G401 (cell line): ENCODE data around the gene TCERG1L. TPM values are rescaled to one million over a fixed set of nuclear protein-coding genes. Genes with fewer than 3 reads are reported as not detected.

Experiments used
- DNase-seq: peaks from one replicate; pipeline ENCODE4 v3.0.0-alpha.2; 2015; ENCODE audit warnings: low spot score
- in situ Hi-C: cut with HindIII; loops from 2 replicates; pipeline ENCODE4 v1.10.0; 2016; ENCODE audit warnings: low sequenced_read_pairs, mixed read lengths
- total RNA-seq: library from RNA; depleted of rRNA; stranded (reverse); fragments of >200 nt; shearing (Covaris generic); gene quantifications from 2 replicates; pipeline ENCODE4 v1.2.3, GENCODE V29; 2014

Gene TCERG1L
- total RNA-seq, 1 experiment from 2014 or later = not detected

GRCh38 chr10:131316321-131317075, 5.0 kb upstream of the TCERG1L start:
- in situ Hi-C loops = no loop called here
- no peak for DNase-seq

DNA sequence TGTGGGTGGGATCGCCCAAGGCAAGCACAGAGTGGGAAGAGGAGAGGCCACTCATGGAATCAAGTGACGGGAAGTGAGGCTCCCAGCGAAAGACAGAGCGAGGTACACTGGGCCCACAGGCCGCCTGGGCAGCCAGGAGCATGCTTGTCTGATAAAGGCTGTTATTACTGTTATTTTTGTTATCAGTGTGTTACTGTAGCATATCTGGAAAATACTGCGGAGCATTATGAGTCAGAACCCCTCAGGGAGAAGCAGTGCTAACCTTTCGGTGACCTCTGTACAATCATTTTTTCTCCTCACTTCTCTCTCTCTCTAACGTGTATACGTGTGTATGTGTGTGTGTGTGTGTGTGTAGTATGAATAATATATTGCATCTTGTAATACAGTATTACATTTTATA, 3.8 kb upstream of the TCERG1L start:
- in situ Hi-C loops = no loop called here
- no peak for DNase-seq

DNA sequence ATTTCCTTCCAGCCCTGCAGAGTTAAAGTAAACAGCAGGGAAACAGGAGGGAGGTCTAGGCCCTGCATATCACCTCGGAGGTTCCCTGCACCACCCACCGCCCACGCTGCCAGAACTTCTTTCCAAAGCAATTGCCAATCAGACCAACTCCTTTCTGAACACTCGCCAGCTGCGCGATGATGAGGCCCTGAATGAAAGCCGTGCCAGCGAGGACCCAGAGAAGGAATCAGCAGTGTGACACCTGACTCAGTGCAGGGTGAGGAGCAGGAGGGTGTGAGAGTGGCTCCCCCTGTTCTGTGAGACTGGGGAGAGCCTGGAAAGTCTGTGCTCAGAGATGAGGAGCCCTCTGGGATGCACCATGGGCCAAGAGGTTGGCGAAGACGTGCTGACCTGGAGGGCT, 3.3 kb upstream of the TCERG1L start:
- DNase-seq = no peak
- in situ Hi-C loops = no loop called here

GRCh38 chr10:131314148-131314547, 2.6 kb upstream of the TCERG1L start:
- in situ Hi-C loops = no loop called here
- no peak for DNase-seq

DNA sequence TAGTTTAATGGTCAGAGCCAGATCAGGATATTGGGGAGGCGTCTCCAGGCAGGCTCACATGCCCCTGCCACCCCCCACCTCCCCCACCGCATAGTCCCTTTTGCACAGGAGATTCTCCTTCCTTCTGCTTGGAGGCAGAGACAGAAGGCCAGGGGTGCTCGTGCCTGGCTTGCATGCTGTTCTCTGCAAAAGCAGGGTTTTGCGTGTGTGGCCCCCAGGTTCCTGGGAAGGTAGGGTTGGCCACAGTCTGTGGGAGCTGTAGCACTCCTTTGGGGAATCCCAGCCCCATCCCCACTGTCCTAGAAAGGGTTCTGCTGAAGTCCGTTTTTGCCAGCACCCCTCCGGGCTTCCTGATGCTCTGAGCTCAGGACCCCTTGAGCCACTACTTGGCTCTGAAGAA, 1.9 kb upstream of the TCERG1L start:
- in situ Hi-C loops = no loop called here
- no peak for DNase-seq

GRCh38 chr10:131312478-131312836, 936 bp upstream of the TCERG1L start:
- peak; percentile 25 for DNase-seq
- in situ Hi-C loops = no loop called here

GRCh38 chr10:131311402-131311660, 190 bp downstream of the TCERG1L start:
- in situ Hi-C loops = no loop called here
- DNase-seq = no peak

DNA sequence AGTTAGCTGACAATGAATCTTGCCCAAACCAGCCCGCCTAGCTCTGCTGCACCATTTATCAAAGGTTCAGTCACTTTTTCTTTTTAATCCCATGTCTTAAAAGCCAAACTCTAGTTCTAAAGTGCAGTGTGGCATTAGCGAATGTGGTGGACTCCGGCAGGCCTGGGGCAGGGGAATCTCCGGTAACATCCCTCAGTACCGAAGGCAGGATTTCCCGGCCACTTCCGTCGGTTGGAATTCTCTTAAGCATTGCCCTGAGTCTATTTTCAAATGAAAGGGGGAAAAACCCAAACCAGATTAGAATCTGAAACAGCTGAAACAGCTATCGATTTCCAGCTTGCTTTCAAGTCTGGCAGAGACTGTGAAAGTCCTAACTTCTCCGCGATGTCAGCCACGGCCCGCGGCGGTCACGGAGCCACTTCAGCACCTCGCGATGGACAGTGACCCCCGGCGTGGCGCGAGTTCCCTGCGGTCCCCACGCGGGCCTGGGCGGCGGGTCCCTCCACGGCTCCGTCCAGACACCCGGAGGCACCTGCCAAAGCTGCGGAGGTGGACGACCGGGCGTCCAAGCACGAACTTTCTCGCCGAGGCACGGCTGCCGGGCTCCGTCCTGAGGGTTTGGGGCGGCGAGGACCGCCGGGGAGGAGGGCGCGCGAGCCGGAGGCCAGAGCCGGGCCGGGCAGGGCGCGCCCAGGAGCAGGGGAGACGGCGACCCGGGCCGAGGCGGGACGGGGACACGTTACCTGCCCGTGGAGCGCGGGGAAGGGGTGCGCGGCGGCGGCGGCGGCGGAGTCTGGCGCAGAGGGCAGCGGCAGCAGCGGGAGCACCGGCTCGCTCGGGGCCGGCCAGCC, 745 bp downstream of the TCERG1L start:
- in situ Hi-C loops = no loop called here
- DNase-seq = peak; percentile 29

DNA sequence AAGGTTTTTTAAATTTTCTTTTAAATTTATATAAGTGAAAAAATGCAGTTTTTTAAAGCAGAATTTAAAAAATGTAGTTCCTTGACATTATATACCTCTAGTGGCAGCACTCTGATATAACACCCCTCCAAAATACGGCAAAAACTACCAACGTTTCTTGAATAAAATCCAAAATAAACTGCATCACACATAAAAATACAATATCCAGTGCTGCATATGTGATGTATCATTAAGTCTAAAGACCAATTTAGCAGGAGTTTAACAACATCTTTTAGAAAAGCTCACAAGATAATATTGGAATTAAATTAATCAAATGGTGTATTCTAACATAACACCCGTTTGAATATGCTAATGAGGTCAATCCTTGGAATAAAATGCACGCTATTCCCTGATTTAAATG, 1.4 kb downstream of the TCERG1L start:
- peak; percentile 22 for DNase-seq
- in situ Hi-C loops = no loop called here

DNA sequence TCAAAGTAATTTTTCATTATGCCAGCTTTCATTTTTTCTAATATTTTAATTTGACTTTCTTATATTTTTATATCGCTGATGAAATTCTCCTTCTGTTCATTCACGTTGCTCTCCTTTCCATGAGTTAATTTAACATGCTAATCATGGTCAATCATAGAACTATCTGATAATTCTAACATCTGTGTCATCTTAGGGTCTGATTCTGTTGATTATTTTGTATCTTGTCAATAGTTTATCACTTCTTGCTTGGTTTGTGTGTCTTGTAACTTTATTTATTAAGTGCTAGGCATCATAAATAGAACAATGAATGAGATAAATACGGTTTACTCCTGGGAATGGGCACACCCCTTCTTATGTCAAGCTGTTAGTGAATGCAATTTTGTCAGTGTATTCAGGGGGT, 11.0 kb downstream of the TCERG1L start:
- in situ Hi-C loops = no loop called here
- no peak for DNase-seq

DNA sequence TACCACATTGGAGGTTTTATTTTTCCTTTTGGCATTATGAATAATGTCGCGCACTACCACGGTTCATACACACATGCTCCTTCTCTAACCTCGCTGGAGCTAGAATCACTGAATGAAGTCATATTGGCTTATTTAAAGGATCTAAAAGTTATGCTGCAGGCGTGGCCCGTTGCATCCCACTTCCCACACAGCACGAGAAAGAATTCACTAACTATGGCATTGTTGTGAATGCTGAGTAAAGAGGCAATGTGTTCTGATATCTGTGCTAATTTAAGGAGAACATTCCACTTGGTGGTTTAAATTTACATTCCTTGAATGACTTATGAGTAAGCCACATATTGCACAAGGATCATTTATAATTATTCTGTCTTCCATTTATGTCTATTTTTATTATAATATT, 20.7 kb downstream of the TCERG1L start:
- in situ Hi-C loops = no loop called here
- DNase-seq = no peak

DNA sequence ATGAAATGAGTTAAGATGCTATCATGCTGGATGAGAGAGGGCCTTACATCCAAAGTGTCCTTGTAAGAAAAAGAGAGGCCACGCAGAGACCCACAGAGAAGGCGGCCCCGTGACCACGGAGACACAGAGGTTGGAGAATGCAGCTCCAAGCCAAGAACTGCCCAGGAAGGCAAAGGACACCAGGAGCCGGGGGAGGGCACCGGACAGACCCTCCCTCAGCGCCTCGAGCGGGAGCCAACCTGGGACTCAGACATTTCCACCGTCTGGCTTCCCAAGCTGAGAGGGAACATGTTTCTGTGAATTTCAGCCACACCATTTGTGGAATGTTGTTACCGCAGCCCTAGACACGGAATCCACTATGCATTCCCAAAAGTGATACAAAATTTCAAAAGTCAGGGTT, 22.9 kb downstream of the TCERG1L start:
- in situ Hi-C loops = no loop called here
- no peak for DNase-seq

GRCh38 chr10:131282961-131283360, 28.6 kb downstream of the TCERG1L start:
- in situ Hi-C loops = no loop called here
- DNase-seq = no peak

- in situ Hi-C loops = no loop called here
- no peak for DNase-seq
Measured at GRCh38 chr10:131280101-131280500, 31.4 kb downstream of the TCERG1L start.

- in situ Hi-C loops = no loop called here
Measured at GRCh38 chr10:131279516-131279915, 32.0 kb downstream of the TCERG1L start.

DNA sequence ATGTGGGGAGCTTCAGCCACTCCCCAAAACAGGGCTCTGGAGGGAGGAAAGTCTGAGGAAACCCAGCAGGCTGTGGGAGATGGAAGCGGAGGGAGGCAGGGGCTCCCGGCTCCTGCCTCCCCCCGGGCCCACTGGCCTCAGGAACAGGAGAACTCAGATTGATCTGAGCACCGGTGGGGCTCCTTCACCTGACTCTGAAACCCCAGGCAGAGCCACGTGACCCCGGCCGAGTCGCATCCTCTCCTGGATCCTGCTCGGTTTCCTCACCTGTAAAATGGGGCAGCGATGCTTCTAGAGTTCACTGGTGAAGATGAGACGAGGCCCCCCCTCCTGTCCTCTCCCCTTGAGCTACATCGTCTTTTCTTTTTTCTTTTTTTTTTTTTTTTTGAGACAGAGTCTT, 33.6 kb downstream of the TCERG1L start:
- in situ Hi-C loops = no loop called here

More at GRCh38 chr10:131279516-131279915, 32.0 kb downstream of the TCERG1L start:
- DNase-seq = no peak

DNA sequence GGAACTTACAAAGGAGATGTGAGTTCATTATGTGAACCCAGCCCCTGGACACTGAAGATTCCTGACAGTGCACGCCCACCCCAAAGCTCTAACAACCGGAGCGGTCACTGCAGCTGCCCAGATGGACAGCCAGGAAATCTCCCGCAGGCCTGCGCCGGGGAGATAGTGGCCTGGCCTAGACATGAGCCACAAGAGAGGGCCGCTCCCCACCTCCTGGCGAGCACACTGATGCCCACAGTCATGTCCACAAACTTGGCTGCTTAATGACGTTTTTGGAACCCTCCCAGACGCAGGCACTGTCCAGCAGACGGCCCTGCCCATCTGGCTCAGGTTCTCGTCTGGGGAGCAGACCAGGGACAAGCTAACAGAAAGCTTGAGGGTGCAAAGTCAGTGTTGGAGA, 34.2 kb downstream of the TCERG1L start:
- in situ Hi-C loops = no loop called here
- DNase-seq = no peak

More for the DNA sequence above, 33.6 kb downstream of the TCERG1L start:
- DNase-seq = no peak

GRCh38 chr10:131275691-131276090, 35.8 kb downstream of the TCERG1L start:
- in situ Hi-C loops = no loop called here
- no peak for DNase-seq

DNA sequence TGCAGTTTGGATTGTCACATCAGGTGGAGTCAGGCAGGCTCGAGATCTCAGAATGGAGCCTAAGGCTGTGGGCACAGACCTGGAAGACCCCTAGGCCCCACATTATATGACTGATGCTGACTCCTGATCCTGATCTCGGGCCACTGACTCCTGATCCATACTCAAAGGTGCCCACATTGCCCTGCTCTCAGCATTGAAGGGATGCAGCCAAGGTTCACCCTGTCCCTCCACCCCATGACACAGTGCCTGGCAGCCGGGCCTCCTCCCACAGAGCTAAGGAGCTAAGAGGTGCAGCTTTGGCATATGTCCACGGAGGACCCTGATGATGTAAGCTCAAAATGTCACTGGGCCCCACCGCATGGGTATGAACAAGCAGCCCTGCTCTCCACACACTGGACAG, 36.6 kb downstream of the TCERG1L start:
- in situ Hi-C loops = no loop called here
- no peak for DNase-seq

- in situ Hi-C loops = no loop called here
- DNase-seq = no peak
Measured at GRCh38 chr10:131274133-131274880, 37.2 kb downstream of the TCERG1L start.
